ENCODE data around the gene KCNJ16.

- no peak for TF ChIP-seq EZH2 (IDR thresholded peaks at IDR 0.05; ENCODE audit: low read length, missing control alignments)
- TF ChIP-seq, protein P1, sequence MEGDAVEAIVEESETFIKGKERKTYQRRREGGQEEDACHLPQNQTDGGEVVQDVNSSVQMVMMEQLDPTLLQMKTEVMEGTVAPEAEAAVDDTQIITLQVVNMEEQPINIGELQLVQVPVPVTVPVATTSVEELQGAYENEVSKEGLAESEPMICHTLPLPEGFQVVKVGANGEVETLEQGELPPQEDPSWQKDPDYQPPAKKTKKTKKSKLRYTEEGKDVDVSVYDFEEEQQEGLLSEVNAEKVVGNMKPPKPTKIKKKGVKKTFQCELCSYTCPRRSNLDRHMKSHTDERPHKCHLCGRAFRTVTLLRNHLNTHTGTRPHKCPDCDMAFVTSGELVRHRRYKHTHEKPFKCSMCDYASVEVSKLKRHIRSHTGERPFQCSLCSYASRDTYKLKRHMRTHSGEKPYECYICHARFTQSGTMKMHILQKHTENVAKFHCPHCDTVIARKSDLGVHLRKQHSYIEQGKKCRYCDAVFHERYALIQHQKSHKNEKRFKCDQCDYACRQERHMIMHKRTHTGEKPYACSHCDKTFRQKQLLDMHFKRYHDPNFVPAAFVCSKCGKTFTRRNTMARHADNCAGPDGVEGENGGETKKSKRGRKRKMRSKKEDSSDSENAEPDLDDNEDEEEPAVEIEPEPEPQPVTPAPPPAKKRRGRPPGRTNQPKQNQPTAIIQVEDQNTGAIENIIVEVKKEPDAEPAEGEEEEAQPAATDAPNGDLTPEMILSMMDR (conservative IDR thresholded peaks at IDR 0.05 in 1 of 2, IDR thresholded peaks at IDR 0.05 in 1 of 2; ENCODE audit: low read depth in 1 of 2, low read length in 2 of 2): no peak
These were observed 4.6 kb upstream of the KCNJ16 start for GRCh38 chr17:70070305-70071027.
